Measurements from ENCODE around the gene TSHZ2.

DNA sequence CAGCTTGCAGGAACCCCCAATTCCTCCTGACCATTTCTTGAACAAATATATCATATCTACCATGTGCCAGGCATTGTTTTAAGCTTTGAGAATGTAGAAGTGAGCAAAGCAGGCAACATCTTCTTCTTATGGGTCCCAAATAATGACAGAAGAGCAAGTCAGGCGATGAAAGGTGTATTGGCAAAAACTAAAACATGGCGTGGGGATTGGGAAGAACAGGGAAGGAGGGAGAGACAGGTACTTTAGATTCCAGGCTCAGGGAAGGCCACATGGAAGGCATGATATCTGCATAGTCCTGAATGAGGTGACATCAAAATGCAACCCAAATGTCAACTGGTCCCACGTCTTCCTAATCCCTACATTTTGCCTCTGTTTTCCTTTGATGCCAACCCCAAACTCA, 434.4 kb downstream of the TSHZ2 start:
- TF ChIP-seq CTCF (IDR thresholded peaks at IDR 0.05; ENCODE audit: extremely low read depth in 1 of 2, insufficient read depth in 1 of 2, low read depth in 1 of 2, low read length in 2 of 2) (no peak), MYC (IDR thresholded peaks at IDR 0.05; ENCODE audit: low read depth, low read length) (no peak), POLR2AphosphoS5 (IDR thresholded peaks at IDR 0.05; ENCODE audit: insufficient read depth, low read depth, low read length) (no peak), POLR2A (IDR thresholded peaks at IDR 0.05; ENCODE audit: low read depth, low read length) (no peak), EZH2 (IDR thresholded peaks at IDR 0.05; ENCODE audit: borderline replicate concordance, low read depth, low read length, severe bottlenecking) (no peak)
